ENCODE results near the gene FCHO2.
A peak's percentile ranks its signal among the peaks of the same experiment; 100 is the strongest.

Gene FCHO2

GRCh38 chr5:73030531-73030930, 74.7 kb downstream of the FCHO2 start:
- no peak for DNase-seq (ENCODE audit: low spot score)
- FAIRE-seq = no peak

GRCh38 chr5:73030995-73031394, 75.2 kb downstream of the FCHO2 start:
- peak; percentile 68 for DNase-seq (ENCODE audit: low spot score)
- FAIRE-seq = no peak

GRCh38 chr5:73031839-73032238, 76.0 kb downstream of the FCHO2 start:
- FAIRE-seq = no peak
- peak; percentile 11 for DNase-seq (ENCODE audit: low spot score)

- no peak for FAIRE-seq
- DNase-seq (ENCODE audit: low spot score) = no peak
Measured at GRCh38 chr5:73032635-73033034, 76.8 kb downstream of the FCHO2 start.

- FAIRE-seq = no peak
- DNase-seq (ENCODE audit: low spot score) = no peak
Measured at GRCh38 chr5:73037545-73037944, 81.7 kb downstream of the FCHO2 start.

- no peak for FAIRE-seq
- DNase-seq (ENCODE audit: low spot score) = no peak
Measured at GRCh38 chr5:73039082-73039481, 83.2 kb downstream of the FCHO2 start.

- DNase-seq (ENCODE audit: low spot score) (no peak), FAIRE-seq (no peak)
Measured at GRCh38 chr5:73042993-73043392, 87.2 kb downstream of the FCHO2 start.

- no peak for FAIRE-seq
Measured at GRCh38 chr5:73044546-73044945, 88.7 kb downstream of the FCHO2 start.

GRCh38 chr5:73045623-73046022, 89.8 kb downstream of the FCHO2 start:
- FAIRE-seq = no peak
- DNase-seq (ENCODE audit: low spot score) = no peak

More at GRCh38 chr5:73044546-73044945, 88.7 kb downstream of the FCHO2 start:
- no peak for DNase-seq (ENCODE audit: low spot score)

- FAIRE-seq = no peak
- DNase-seq (ENCODE audit: low spot score) = no peak
Measured at GRCh38 chr5:73061593-73061992, 105.8 kb downstream of the FCHO2 start.

GRCh38 chr5:73066466-73066865, 110.6 kb downstream of the FCHO2 start:
- peak; percentile 70 for DNase-seq (ENCODE audit: low spot score)
- no peak for FAIRE-seq

GRCh38 chr5:73067213-73067612, 111.4 kb downstream of the FCHO2 start:
- DNase-seq (ENCODE audit: low spot score) (peak; percentile 8), FAIRE-seq (no peak)

- no peak for DNase-seq (ENCODE audit: low spot score)
- no peak for FAIRE-seq
Measured at GRCh38 chr5:73081093-73081492, 125.3 kb downstream of the FCHO2 start.

- no peak for DNase-seq (ENCODE audit: low spot score)
- FAIRE-seq = no peak
Measured at GRCh38 chr5:73088026-73088425, 132.2 kb downstream of the FCHO2 start.

- no peak for FAIRE-seq
- DNase-seq (ENCODE audit: low spot score) = no peak
Measured at GRCh38 chr5:73093943-73094342, 138.1 kb downstream of the FCHO2 start.

- FAIRE-seq = no peak
Measured at GRCh38 chr5:73094415-73094814, 138.6 kb downstream of the FCHO2 start.

GRCh38 chr5:73095564-73096238, 139.9 kb downstream of the FCHO2 start:
- DNase-seq (ENCODE audit: low spot score) = no peak

More at GRCh38 chr5:73094415-73094814, 138.6 kb downstream of the FCHO2 start:
- DNase-seq (ENCODE audit: low spot score) = no peak

GRCh38 chr5:73096239-73096575, 140.4 kb downstream of the FCHO2 start:
- FAIRE-seq = no peak
- no peak for DNase-seq (ENCODE audit: low spot score)

More at GRCh38 chr5:73095564-73096238, 139.9 kb downstream of the FCHO2 start:
- no peak for FAIRE-seq

- DNase-seq (ENCODE audit: low spot score) (no peak), FAIRE-seq (no peak)
Measured at GRCh38 chr5:73097740-73098139, 141.9 kb downstream of the FCHO2 start.

- FAIRE-seq (no peak), DNase-seq (ENCODE audit: low spot score) (no peak)
Measured at GRCh38 chr5:73100109-73100508, 144.3 kb downstream of the FCHO2 start.

GRCh38 chr5:73103870-73104299, 148.0 kb downstream of the FCHO2 start:
- DNase-seq (ENCODE audit: low spot score) = no peak

GRCh38 chr5:73104326-73104725, 148.5 kb downstream of the FCHO2 start:
- DNase-seq (ENCODE audit: low spot score) (no peak), FAIRE-seq (no peak)

More at GRCh38 chr5:73103870-73104299, 148.0 kb downstream of the FCHO2 start:
- FAIRE-seq = no peak

- DNase-seq (ENCODE audit: low spot score) (no peak), FAIRE-seq (no peak)
Measured at GRCh38 chr5:73106335-73106734, 150.5 kb downstream of the FCHO2 start.

GRCh38 chr5:73110190-73110589, 154.3 kb downstream of the FCHO2 start:
- DNase-seq (ENCODE audit: low spot score) (no peak), FAIRE-seq (no peak)
